Retina (tissue), 1 donor: ENCODE data around the gene SNX10.

ENCODE experiments used
- DNase-seq: peaks from one replicate; pipeline ENCODE4 v3.0.0-alpha.2; 2016

Gene SNX10

DNA sequence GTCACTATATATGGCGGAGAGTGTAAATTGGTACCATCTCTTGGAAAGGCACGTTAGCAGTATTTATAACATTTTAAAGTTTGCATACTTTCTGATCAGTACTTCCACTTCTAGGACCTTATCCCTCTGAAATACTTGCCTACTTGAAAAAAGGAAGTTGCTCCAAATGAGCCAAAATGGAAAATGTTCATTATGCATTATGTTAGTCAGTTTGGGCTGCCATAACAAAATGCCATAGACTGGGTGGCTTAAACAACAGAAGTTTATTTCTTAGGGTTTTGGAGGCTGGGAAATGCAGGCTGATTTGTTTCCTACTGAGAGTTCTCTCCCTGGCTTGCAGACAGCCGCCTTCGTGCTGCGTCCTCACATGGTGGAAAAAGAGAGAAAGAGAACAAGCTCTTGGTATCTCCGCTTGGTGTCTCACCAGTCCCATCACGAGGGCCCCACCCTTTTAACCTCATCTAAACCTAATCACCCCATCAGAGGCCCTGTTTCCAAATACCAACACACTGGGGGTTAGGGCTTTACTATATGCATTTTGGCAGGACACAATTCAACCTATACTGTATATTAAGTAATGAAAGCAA, 6.9 kb downstream of the SNX10 start:
- no peak for DNase-seq

GRCh38 chr7:26305090-26305868, 13.6 kb downstream of the SNX10 start:
- no peak for DNase-seq

GRCh38 chr7:26305869-26306665, 14.4 kb downstream of the SNX10 start:
- DNase-seq: no peak

GRCh38 chr7:26306790-26307189, 15.1 kb downstream of the SNX10 start:
- DNase-seq: no peak

GRCh38 chr7:26307226-26307625, 15.6 kb downstream of the SNX10 start:
- no peak for DNase-seq

DNA sequence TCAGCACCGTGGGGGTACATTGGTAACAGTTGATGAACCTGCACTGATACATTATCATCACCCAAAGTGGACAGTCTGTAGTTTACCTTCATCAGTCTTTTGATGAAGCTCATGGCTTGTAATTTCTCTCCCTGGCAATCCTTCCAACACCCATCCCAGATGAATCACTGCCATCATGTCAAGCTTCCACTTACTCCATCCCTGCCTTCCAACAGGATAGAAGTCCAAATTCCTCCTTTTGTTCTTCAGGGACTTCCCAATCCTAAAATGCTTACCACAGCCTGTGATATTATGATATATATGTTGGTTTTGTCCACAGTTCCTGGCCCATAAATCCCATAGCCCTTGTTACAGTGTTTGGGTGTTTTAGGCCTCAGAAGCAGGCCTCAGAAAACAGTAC, 16.1 kb downstream of the SNX10 start:
- no peak for DNase-seq

DNA sequence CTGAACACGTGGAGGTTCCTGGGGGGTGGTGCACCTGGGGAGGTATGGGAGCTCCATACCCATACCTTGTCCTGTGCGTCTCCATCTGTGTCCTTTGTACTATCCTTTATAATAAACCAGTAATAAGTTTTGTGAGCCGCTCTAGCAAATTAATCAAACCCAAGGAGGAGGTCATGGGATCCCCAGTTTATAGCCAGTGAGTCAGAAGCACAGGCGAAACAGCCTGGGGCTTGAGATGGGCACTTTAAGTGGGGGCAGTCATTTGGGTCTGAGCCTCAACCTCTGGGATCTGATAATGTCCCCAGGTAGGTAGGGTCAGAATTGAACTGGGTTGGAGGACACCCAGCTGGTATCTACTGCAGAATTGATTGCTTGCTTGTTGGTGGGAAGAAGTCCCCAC, 16.9 kb downstream of the SNX10 start:
- no peak for DNase-seq

GRCh38 chr7:26309089-26309488, 17.4 kb downstream of the SNX10 start:
- no peak for DNase-seq

GRCh38 chr7:26311798-26312197, 20.1 kb downstream of the SNX10 start:
- DNase-seq: no peak

DNA sequence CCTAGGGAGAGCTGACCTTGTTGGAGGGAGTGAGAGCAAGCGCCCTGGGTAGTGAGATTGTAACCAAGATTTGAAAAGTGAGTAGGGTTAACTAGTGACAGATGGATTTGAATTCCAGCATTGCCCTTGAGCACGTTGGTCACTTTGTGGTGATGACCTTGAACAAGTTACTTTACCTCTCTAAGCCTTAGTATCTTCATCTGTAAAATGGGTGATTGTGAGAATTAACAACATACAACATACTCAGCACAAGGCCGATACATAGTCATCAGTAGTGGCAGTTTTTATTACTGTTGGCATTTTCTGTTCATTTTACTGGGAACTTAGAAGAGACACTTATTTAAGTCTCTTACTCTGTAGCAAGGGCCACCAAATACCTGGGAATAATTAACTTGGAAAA, 25.5 kb downstream of the SNX10 start:
- DNase-seq: no peak

DNA sequence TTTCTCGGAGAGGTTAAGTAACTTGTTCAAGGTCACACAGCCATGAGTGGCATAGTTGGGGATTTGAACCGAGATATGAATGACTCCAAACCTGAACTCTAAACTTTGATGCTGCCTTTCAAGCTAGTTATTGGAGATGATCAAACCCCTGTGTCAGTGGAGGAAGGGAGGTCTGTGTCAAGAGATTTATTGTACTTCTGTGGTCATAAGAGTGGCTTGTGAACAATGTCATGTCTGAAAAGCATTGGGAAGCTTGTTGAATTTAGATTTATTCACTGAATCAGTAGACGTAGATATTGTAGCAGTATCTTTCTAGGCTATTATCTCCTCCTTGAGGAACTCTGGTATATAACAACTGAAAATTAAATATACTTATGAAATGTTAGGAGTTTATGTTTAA, 27.3 kb downstream of the SNX10 start:
- no peak for DNase-seq

- no peak for DNase-seq
These were observed 28.0 kb downstream of the SNX10 start for GRCh38 chr7:26319636-26320035.

DNA sequence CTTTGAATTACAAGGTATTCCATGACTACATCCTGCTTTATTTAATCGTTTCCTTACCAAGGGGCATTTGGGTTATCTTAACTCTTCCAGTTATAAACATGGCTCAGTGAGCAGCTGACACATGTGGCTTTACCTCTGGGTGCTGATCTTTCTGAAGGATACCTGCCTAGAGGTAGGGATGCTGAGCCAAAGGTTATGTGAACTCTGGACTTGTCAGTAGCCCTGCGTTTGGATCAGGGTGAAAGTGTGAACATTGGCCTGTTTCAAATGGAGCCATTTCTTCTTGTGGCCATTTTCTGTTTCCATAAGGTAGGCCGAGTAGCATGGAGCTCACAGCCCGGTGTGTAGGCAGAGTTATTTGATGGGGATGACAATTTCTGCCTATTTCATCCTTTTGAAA, 29.2 kb downstream of the SNX10 start:
- DNase-seq: no peak

GRCh38 chr7:26321435-26321834, 29.8 kb downstream of the SNX10 start:
- DNase-seq: no peak

DNA sequence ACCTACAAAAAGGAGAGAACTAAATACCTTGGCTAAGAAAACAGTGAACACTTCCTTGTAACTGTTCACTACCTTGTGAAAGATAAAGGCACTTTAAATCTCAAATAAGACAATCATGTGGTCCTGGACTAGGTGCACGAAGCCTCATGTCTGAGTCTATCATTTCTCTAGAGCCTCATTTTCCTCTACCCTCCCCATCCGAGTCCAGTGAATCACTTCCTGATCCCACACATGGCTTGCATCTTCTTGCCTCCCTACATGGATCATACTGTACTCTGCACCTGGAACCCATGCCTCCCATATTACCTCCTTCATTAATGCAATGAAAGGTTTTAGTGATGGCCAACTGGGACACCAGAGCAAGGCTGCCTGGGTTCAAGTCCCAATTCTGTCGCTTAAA, 34.5 kb downstream of the SNX10 start:
- DNase-seq: no peak

- DNase-seq: no peak
These were observed 37.1 kb downstream of the SNX10 start for GRCh38 chr7:26328498-26329390.

- DNase-seq: no peak
These were observed 38.0 kb downstream of the SNX10 start for GRCh38 chr7:26329520-26330255.

DNA sequence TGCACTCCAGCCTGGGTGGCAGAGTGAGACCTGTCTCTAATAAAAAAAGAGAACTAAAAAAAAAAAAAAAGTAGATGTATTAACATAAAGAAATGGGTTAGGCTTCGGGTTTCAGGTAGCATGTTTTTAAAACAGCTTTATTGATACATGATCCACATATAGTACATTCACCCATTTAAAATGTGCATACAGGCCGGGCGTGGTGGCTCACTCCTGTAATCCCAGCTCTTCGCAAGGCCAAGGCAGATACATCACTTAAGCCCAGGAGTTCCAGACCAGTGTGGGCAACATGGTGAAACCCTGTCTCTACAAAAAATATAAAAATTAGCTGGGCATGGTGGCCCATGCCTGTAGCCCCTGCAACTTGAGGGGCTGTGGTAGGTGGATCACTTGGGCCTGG, 39.5 kb downstream of the SNX10 start:
- DNase-seq: no peak

DNA sequence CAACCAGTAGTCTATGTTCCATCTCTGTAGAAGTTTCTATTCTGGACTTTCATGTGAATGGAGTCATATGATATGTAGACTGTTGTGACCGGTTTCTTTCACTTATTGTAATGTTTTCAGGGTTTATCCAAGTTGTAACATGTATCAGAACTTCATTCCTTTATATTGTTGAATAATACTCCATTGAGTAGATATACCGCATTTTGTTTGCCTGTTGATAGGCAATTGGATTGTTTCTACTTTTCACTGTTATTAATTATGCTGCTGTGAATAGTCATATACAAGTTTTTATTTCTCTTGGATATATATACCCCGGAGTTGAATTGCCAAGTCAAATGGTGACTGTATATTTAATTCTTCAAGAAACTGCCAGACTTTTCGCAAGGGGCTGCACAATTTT, 40.1 kb downstream of the SNX10 start:
- no peak for DNase-seq

GRCh38 chr7:26332698-26333097, 41.0 kb downstream of the SNX10 start:
- DNase-seq: no peak

- no peak for DNase-seq
These were observed 42.7 kb downstream of the SNX10 start for GRCh38 chr7:26334166-26334859.
